C4-2B (cell line): ENCODE results near the gene GPSM3.

Experiments
- ZFX ChIP-seq: fragments of 450-650 bp; IDR thresholded peaks from 2 replicates; pipeline ENCODE4 v1.6.1; 2017
- TF ChIP-seq, protein P1 (sequence below): fragments of 450-650 bp; conservative IDR thresholded peaks from 2 replicates; pipeline ENCODE4 v1.5.1; 2017; ENCODE audit warnings: mild to moderate bottlenecking

- TF ChIP-seq, protein P1, sequence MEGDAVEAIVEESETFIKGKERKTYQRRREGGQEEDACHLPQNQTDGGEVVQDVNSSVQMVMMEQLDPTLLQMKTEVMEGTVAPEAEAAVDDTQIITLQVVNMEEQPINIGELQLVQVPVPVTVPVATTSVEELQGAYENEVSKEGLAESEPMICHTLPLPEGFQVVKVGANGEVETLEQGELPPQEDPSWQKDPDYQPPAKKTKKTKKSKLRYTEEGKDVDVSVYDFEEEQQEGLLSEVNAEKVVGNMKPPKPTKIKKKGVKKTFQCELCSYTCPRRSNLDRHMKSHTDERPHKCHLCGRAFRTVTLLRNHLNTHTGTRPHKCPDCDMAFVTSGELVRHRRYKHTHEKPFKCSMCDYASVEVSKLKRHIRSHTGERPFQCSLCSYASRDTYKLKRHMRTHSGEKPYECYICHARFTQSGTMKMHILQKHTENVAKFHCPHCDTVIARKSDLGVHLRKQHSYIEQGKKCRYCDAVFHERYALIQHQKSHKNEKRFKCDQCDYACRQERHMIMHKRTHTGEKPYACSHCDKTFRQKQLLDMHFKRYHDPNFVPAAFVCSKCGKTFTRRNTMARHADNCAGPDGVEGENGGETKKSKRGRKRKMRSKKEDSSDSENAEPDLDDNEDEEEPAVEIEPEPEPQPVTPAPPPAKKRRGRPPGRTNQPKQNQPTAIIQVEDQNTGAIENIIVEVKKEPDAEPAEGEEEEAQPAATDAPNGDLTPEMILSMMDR, result no peak
- no peak for TF ChIP-seq ZFX
Observed at GRCh38 chr6:32202186-32202585, 9.7 kb upstream of the GPSM3 start.
